Measurements from ENCODE around the gene CDSN. TPM values are rescaled to one million over a fixed set of nuclear protein-coding genes. Genes with fewer than 3 reads are reported as not detected.

CDSN gene
- total and polyA plus RNA-seq, 2 experiments from 2014 or later, result 0.07 TPM; not detected in 1

DNA sequence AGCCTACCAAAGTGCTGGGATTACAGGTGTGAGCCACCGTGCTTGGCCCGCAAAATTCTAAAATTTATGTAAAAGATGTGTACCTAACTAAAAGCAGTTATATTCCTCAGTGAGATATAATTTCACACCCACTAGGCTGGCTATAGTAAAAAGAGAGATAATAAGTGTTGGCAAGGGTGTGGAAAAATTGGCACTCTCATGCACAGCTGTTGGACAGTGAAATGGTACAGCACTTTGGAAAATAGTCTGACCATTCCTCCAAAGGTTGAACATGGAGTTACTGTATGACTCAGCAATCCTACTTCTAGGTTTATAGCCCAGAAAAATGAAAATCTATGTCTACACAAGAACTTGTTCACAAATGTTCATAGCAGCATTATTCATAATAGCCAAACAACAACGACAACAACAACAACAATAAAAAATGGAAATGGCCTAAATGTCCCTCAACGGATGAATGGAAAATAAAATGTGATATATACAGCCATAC, 21.8 kb downstream of the CDSN start:
- Histone ChIP-seq H4K20me1 (replicated peaks; ENCODE audit: insufficient read depth) (no peaks in the 10 kb centered on the region), H3K4me2 (no peak overlapping the region), H2AFZ (no peak overlapping the region), H3F3A (replicated peaks; ENCODE audit: low read depth) (0 out of 2 replicates have a peak, but pooled peaks cover 2% of the 10 kb centered on the region), H3K4me1 (ENCODE audit: insufficient read depth) (peaks cover 16% of the 10 kb centered on the region), H3K27me3 (ENCODE audit: insufficient read depth) (no peaks in the 10 kb centered on the region), H3K4me3 (no peak overlapping the region), H3K36me3 (ENCODE audit: insufficient read depth) (no peaks in the 10 kb centered on the region), H3K27ac (ENCODE audit: low read depth) (no peak overlapping the region), H3K9me2 (ENCODE audit: insufficient read depth) (0 out of 2 replicates have a peak, but pooled peaks cover 3% of the 10 kb centered on the region), H3K79me2 (replicated peaks; ENCODE audit: insufficient read depth) (no peaks in the 10 kb centered on the region)
- no peaks in the 10 kb centered on the region for H3K9me3 Mint-ChIP-seq
- no peak for ATAC-seq
- TF ChIP-seq, protein P1, sequence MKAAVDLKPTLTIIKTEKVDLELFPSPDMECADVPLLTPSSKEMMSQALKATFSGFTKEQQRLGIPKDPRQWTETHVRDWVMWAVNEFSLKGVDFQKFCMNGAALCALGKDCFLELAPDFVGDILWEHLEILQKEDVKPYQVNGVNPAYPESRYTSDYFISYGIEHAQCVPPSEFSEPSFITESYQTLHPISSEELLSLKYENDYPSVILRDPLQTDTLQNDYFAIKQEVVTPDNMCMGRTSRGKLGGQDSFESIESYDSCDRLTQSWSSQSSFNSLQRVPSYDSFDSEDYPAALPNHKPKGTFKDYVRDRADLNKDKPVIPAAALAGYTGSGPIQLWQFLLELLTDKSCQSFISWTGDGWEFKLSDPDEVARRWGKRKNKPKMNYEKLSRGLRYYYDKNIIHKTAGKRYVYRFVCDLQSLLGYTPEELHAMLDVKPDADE (IDR thresholded peaks at IDR 0.05), result no peak
- no peak for TF ChIP-seq STAT1 (IDR thresholded peaks at IDR 0.05; ENCODE audit: unreplicated experiment)
- no peak for TF ChIP-seq JUNB (IDR thresholded peaks at IDR 0.05; ENCODE audit: unreplicated experiment)
- no peak for TF ChIP-seq EZH2 (IDR thresholded peaks at IDR 0.05; ENCODE audit: low read depth, unreplicated experiment)
- no peak for TF ChIP-seq CREB1 (CRISPR knock-in tag; IDR thresholded peaks at IDR 0.05; ENCODE audit: low read depth)
- TF ChIP-seq, protein P2, sequence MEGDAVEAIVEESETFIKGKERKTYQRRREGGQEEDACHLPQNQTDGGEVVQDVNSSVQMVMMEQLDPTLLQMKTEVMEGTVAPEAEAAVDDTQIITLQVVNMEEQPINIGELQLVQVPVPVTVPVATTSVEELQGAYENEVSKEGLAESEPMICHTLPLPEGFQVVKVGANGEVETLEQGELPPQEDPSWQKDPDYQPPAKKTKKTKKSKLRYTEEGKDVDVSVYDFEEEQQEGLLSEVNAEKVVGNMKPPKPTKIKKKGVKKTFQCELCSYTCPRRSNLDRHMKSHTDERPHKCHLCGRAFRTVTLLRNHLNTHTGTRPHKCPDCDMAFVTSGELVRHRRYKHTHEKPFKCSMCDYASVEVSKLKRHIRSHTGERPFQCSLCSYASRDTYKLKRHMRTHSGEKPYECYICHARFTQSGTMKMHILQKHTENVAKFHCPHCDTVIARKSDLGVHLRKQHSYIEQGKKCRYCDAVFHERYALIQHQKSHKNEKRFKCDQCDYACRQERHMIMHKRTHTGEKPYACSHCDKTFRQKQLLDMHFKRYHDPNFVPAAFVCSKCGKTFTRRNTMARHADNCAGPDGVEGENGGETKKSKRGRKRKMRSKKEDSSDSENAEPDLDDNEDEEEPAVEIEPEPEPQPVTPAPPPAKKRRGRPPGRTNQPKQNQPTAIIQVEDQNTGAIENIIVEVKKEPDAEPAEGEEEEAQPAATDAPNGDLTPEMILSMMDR (conservative IDR thresholded peaks at IDR 0.05; ENCODE audit: low read depth in 2 of 2), result no peak
- TF ChIP-seq POLR2AphosphoS5 (IDR thresholded peaks at IDR 0.05; ENCODE audit: low read depth), result no peak
- TF ChIP-seq, protein P3, sequence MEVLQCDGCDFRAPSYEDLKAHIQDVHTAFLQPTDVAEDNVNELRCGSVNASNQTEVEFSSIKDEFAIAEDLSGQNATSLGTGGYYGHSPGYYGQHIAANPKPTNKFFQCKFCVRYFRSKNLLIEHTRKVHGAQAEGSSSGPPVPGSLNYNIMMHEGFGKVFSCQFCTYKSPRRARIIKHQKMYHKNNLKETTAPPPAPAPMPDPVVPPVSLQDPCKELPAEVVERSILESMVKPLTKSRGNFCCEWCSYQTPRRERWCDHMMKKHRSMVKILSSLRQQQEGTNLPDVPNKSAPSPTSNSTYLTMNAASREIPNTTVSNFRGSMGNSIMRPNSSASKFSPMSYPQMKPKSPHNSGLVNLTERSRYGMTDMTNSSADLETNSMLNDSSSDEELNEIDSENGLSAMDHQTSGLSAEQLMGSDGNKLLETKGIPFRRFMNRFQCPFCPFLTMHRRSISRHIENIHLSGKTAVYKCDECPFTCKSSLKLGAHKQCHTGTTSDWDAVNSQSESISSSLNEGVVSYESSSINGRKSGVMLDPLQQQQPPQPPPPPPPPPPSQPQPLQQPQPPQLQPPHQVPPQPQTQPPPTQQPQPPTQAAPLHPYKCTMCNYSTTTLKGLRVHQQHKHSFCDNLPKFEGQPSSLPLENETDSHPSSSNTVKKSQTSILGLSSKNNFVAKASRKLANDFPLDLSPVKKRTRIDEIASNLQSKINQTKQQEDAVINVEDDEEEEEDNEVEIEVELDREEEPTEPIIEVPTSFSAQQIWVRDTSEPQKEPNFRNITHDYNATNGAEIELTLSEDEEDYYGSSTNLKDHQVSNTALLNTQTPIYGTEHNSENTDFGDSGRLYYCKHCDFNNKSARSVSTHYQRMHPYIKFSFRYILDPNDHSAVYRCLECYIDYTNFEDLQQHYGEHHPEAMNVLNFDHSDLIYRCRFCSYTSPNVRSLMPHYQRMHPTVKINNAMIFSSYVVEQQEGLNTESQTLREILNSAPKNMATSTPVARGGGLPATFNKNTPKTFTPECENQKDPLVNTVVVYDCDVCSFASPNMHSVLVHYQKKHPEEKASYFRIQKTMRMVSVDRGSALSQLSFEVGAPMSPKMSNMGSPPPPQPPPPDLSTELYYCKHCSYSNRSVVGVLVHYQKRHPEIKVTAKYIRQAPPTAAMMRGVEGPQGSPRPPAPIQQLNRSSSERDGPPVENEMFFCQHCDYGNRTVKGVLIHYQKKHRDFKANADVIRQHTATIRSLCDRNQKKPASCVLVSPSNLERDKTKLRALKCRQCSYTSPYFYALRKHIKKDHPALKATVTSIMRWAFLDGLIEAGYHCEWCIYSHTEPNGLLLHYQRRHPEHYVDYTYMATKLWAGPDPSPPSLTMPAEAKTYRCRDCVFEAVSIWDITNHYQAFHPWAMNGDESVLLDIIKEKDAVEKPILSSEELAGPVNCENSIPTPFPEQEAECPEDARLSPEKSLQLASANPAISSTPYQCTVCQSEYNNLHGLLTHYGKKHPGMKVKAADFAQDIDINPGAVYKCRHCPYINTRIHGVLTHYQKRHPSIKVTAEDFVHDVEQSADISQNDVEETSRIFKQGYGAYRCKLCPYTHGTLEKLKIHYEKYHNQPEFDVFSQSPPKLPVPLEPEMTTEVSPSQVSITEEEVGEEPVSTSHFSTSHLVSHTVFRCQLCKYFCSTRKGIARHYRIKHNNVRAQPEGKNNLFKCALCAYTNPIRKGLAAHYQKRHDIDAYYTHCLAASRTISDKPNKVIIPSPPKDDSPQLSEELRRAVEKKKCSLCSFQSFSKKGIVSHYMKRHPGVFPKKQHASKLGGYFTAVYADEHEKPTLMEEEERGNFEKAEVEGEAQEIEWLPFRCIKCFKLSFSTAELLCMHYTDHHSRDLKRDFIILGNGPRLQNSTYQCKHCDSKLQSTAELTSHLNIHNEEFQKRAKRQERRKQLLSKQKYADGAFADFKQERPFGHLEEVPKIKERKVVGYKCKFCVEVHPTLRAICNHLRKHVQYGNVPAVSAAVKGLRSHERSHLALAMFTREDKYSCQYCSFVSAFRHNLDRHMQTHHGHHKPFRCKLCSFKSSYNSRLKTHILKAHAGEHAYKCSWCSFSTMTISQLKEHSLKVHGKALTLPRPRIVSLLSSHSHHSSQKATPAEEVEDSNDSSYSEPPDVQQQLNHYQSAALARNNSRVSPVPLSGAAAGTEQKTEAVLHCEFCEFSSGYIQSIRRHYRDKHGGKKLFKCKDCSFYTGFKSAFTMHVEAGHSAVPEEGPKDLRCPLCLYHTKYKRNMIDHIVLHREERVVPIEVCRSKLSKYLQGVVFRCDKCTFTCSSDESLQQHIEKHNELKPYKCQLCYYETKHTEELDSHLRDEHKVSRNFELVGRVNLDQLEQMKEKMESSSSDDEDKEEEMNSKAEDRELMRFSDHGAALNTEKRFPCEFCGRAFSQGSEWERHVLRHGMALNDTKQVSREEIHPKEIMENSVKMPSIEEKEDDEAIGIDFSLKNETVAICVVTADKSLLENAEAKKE (CRISPR knock-in tag; IDR thresholded peaks at IDR 0.05), result no peak
- no peak for TF ChIP-seq ZNF114 (CRISPR knock-in tag; IDR thresholded peaks at IDR 0.05)
- TF ChIP-seq EZH2phosphoT487 (IDR thresholded peaks at IDR 0.05; ENCODE audit: unreplicated experiment), result no peak
- no peak for TF ChIP-seq NANOG (IDR thresholded peaks at IDR 0.05; ENCODE audit: borderline replicate concordance)
- TF ChIP-seq, protein P4, sequence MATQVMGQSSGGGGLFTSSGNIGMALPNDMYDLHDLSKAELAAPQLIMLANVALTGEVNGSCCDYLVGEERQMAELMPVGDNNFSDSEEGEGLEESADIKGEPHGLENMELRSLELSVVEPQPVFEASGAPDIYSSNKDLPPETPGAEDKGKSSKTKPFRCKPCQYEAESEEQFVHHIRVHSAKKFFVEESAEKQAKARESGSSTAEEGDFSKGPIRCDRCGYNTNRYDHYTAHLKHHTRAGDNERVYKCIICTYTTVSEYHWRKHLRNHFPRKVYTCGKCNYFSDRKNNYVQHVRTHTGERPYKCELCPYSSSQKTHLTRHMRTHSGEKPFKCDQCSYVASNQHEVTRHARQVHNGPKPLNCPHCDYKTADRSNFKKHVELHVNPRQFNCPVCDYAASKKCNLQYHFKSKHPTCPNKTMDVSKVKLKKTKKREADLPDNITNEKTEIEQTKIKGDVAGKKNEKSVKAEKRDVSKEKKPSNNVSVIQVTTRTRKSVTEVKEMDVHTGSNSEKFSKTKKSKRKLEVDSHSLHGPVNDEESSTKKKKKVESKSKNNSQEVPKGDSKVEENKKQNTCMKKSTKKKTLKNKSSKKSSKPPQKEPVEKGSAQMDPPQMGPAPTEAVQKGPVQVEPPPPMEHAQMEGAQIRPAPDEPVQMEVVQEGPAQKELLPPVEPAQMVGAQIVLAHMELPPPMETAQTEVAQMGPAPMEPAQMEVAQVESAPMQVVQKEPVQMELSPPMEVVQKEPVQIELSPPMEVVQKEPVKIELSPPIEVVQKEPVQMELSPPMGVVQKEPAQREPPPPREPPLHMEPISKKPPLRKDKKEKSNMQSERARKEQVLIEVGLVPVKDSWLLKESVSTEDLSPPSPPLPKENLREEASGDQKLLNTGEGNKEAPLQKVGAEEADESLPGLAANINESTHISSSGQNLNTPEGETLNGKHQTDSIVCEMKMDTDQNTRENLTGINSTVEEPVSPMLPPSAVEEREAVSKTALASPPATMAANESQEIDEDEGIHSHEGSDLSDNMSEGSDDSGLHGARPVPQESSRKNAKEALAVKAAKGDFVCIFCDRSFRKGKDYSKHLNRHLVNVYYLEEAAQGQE (IDR thresholded peaks at IDR 0.05; ENCODE audit: unreplicated experiment), result no peak
- TF ChIP-seq ZNF331 (CRISPR knock-in tag; IDR thresholded peaks at IDR 0.05; ENCODE audit: low read depth), result no peak
- H3K27ac Mint-ChIP-seq, result no peak overlapping the region
- H3K36me3 Mint-ChIP-seq (ENCODE audit: low read depth), result no peaks in the 10 kb centered on the region
- no peak for DNase-seq (ENCODE audit: low spot score)
- no peak overlapping the region for H3K4me3 Mint-ChIP-seq
- H3K4me1 Mint-ChIP-seq, result peaks cover 16% of the 10 kb centered on the region
- H3K27me3 Mint-ChIP-seq (ENCODE audit: insufficient read depth, low read depth, poor library complexity), result no peaks in the 10 kb centered on the region
